B cell (primary cell): Measurements from ENCODE around the gene PDSS1. TPM values are rescaled to one million over a fixed set of nuclear protein-coding genes. Genes with fewer than 3 reads are reported as not detected.

ENCODE experiments used
- ATAC-seq: fragments of 200-7000 bp; cut with Tn5 transposase; one replicate; pipeline ENCODE4 v1.10.0; 2021; ENCODE audit warnings: low read depth, mild to moderate bottlenecking, moderate number of reproducible peaks, moderate library complexity
- CTCF ChIA-PET: fragments of 350-600 bp; sonication (Branson Sonifier 250); formaldehyde crosslinking; loops from one replicate; lab custom pipeline; 2021; ENCODE audit warnings: antibody characterized with exemption, inconsistent platforms; lab: Charles Lee
- POLR2A ChIA-PET: fragments of 350-600 bp; sonication (Branson Sonifier 250); formaldehyde crosslinking; loops from one replicate; lab custom pipeline; 2021; ENCODE audit warnings: antibody characterized with exemption; lab: Charles Lee
- DNase-seq: peaks from one replicate; pipeline ENCODE4 v3.0.0; 2013
- H2AFZ ChIP-seq: 2 replicates; pipeline ENCODE4 v1.6.1; 2012; ENCODE audit warnings: mild to moderate bottlenecking, low read depth, low read length; ENCODE audit not compliant: insufficient read depth, poor library complexity, severe bottlenecking
- H3K27ac ChIP-seq, 2 donors: 1 replicate in 1 of 2; 2 replicates in 1 of 2; pipeline ENCODE4 v1.5.1; 2012 to 2013; ENCODE audit warnings: low read length in 2 of 2, mild to moderate bottlenecking in 2 of 2, moderate library complexity in 1 of 2
- H3K27me3 ChIP-seq, 4 experiments: fragments of 200-600 bp in 1 of 4; sonication (generic) in 1 of 4; replicated peaks in 1 of 4; 1 replicate in 2 of 4; 2 replicates in 2 of 4; pipeline versions ENCODE4 v1.6.1 to v1.7.0; 2013 to 2016; ENCODE audit warnings: low read length in 3 of 4, mild to moderate bottlenecking in 2 of 4, mixed read lengths in 1 of 4, moderate library complexity in 1 of 4; ENCODE audit not compliant: insufficient read depth in 4 of 4, control insufficient read depth in 3 of 4; ENCODE audit errors: control extremely low read depth in 1 of 4
- H3K36me3 ChIP-seq, 2 experiments: replicated peaks in 1 of 2; 1 replicate in 1 of 2; 2 replicates in 1 of 2; pipeline versions ENCODE4 v1.6.1 to v1.7.1; 2013; ENCODE audit warnings: low read length in 1 of 2; ENCODE audit not compliant: insufficient read depth in 2 of 2, control insufficient read depth in 1 of 2; ENCODE audit errors: control extremely low read depth in 1 of 2, extremely low read depth in 1 of 2
- H3K4me1 ChIP-seq, 2 donors: fragments of 200-600 bp in 1 of 2; sonication (generic) in 1 of 2; 1 replicate in 1 of 2; 2 replicates in 1 of 2; pipeline versions ENCODE4 v1.5.1 to v1.6.1; 2013 to 2017; ENCODE audit warnings: low read length in 2 of 2; ENCODE audit not compliant: control insufficient read depth in 2 of 2, insufficient read depth in 2 of 2
- H3K4me2 ChIP-seq: replicated peaks from 2 replicates; pipeline ENCODE3; 2012; ENCODE audit warnings: mild to moderate bottlenecking, low read depth, low read length; ENCODE audit not compliant: poor library complexity, severe bottlenecking
- H3K4me3 ChIP-seq, 5 experiments: fragments of 200-600 bp in 1 of 5; sonication (generic) in 1 of 5; 1 replicate in 3 of 5; 2 replicates in 2 of 5; pipeline versions ENCODE4 v1.5.1 to v1.7.0; 2011 to 2016; ENCODE audit warnings: low read length in 4 of 5, mild to moderate bottlenecking in 4 of 5, low read depth in 2 of 5, control low read depth in 1 of 5, moderate library complexity in 1 of 5; ENCODE audit not compliant: insufficient read depth in 1 of 5; ENCODE audit errors: control extremely low read depth in 1 of 5, extremely low read depth in 1 of 5
- H3K79me2 ChIP-seq: fragments of 200-600 bp; sonication (generic); one replicate; pipeline ENCODE4 v1.6.0; 2016; ENCODE audit warnings: low read length; ENCODE audit not compliant: control insufficient read depth, insufficient read depth
- H3K9ac ChIP-seq: fragments of 200-600 bp; sonication (generic); 2 replicates; pipeline ENCODE4 v1.6.1; 2017; ENCODE audit warnings: mild to moderate bottlenecking, low read length, moderate library complexity
- H3K9me3 ChIP-seq, 3 donors: one replicate each; pipeline versions ENCODE4 v1.6.1 to v1.7.1; 2013; ENCODE audit warnings: low read length in 2 of 3; ENCODE audit not compliant: control insufficient read depth in 2 of 3, insufficient read depth in 1 of 3; ENCODE audit errors: control extremely low read depth in 1 of 3
- H4K20me1 ChIP-seq: 2 replicates; pipeline ENCODE4 v1.6.0; 2012; ENCODE audit warnings: mild to moderate bottlenecking, low read length; ENCODE audit not compliant: insufficient read depth, control insufficient read depth, poor library complexity, severe bottlenecking
- H3K27ac Mint-ChIP-seq: one replicate; pipeline ENCODE4 v1.8.0; 2021; ENCODE audit warnings: mixed read lengths
- H3K27me3 Mint-ChIP-seq: one replicate; pipeline ENCODE4 v1.8.0; 2021; ENCODE audit warnings: mixed read lengths
- H3K4me1 Mint-ChIP-seq: one replicate; pipeline ENCODE4 v1.8.0; 2021; ENCODE audit warnings: mixed read lengths
- H3K4me3 Mint-ChIP-seq: one replicate; pipeline ENCODE4 v1.8.0; 2021; ENCODE audit warnings: mixed read lengths
- H3K9me3 Mint-ChIP-seq: one replicate; pipeline ENCODE4 v1.8.0; 2022; ENCODE audit warnings: mixed read lengths; ENCODE audit not compliant: insufficient read depth
- EZH2 ChIP-seq: IDR thresholded peaks from 2 replicates; pipeline ENCODE4 v1.6.1; 2012; ENCODE audit warnings: borderline replicate concordance, low read depth, mild to moderate bottlenecking, moderate library complexity, low read length; ENCODE audit not compliant: insufficient read depth, poor library complexity, severe bottlenecking
- WGBS: methylation state at CpG from one replicate; pipeline ENCODE4 v1.1.5; 2013; ENCODE audit warnings: missing lambda C conversion rate; ENCODE audit not compliant: insufficient coverage; 5-methylcytosine and 5-hydroxymethylcytosine counted together
- intact Hi-C: fragments of 100-400 bp; cut with micrococcal nuclease; formaldehyde crosslinking; loops from one replicate; pipeline ENCODE4 v1.10.0; 2022
- polyA plus RNA-seq: library from polyadenylated mRNA; depleted of rRNA; stranded (reverse); fragments of >200 nt; gene quantifications from 2 replicates; pipeline ENCODE4 v1.2.3, GENCODE V29; 2012
- total RNA-seq, 2 donors: library from RNA; stranded (reverse); fragments of 120-200 nt in 1 of 2; gene quantifications; 1 replicate in 1 of 2; 2 replicates in 1 of 2; pipeline versions ENCODE4 v1.2.3 to v1.2.4, GENCODE V29; 2013 to 2022
- TF ChIP-seq, protein P1 (sequence below): fragments of 200-600 bp; IDR thresholded peaks from one replicate; pipeline ENCODE4 v1.8.0; 2022; ENCODE audit warnings: antibody characterized with exemption, mild to moderate bottlenecking

The PDSS1 gene
- total and polyA plus RNA-seq, 2 donors (not counting 1 experiment from before 2014, with no cell fraction given): 3.6 to 4.7 TPM

DNA sequence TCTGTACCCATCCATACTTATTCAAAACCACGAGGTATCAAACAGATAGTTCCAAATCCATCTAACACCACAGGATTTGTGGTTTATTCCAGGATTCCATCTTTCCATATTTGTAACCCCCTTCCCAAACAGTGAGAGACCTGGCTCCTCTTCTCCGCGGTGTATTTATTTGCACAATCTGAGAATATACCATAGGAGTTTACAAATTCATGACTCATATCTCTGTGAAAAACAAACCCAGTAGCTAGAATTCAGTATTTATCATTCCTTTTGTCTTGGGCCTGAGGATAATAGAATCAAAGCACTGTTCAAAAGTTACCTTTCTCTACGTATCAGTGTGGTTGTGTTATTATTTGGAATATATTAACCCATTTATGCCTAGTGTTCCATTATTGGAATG is 31.9 kb downstream of the PDSS1 start:
- CTCF ChIA-PET: interaction anchor here (0.7 to 13.3 kb wide), 4 partner anchors 52 to 152 kb away, joined by 3 to 452 read pairs (median 16); no protein-coding TSS in a partner anchor
- no peak overlapping the region for H3K27ac ChIP-seq
- H3K9me3 ChIP-seq: no peaks in the 10 kb centered on the region
- ATAC-seq (no peak), DNase-seq (no peak)
- Mint-ChIP-seq H3K9me3 (no peaks in the 10 kb centered on the region), H3K27me3 (no peaks in the 10 kb centered on the region), H3K27ac (no peak overlapping the region), H3K4me3 (no peak overlapping the region), H3K4me1 (peaks cover 13% of the 10 kb centered on the region)
- no peak overlapping the region for H2AFZ ChIP-seq
- no peaks in the 10 kb centered on the region for H4K20me1 ChIP-seq
- POLR2A ChIA-PET: no interaction called here
- H3K4me2 ChIP-seq: no peak overlapping the region
- H3K27me3 ChIP-seq: no peaks in the 10 kb centered on the region
- no peaks in the 10 kb centered on the region for H3K79me2 ChIP-seq
- H3K9ac ChIP-seq: no peak overlapping the region
- no peak overlapping the region for H3K4me3 ChIP-seq
- WGBS: no CpG with 5 or more reads among the region's 4 CpGs
- H3K4me1 ChIP-seq: peaks cover 0 to 15% of the 10 kb centered on the region in 2 donors
- intact Hi-C loops: no loop called here
- peaks cover 1 to 11% of the 10 kb centered on the region in 2 experiments for H3K36me3 ChIP-seq
- no peak for TF ChIP-seq EZH2
- TF ChIP-seq, protein P1, sequence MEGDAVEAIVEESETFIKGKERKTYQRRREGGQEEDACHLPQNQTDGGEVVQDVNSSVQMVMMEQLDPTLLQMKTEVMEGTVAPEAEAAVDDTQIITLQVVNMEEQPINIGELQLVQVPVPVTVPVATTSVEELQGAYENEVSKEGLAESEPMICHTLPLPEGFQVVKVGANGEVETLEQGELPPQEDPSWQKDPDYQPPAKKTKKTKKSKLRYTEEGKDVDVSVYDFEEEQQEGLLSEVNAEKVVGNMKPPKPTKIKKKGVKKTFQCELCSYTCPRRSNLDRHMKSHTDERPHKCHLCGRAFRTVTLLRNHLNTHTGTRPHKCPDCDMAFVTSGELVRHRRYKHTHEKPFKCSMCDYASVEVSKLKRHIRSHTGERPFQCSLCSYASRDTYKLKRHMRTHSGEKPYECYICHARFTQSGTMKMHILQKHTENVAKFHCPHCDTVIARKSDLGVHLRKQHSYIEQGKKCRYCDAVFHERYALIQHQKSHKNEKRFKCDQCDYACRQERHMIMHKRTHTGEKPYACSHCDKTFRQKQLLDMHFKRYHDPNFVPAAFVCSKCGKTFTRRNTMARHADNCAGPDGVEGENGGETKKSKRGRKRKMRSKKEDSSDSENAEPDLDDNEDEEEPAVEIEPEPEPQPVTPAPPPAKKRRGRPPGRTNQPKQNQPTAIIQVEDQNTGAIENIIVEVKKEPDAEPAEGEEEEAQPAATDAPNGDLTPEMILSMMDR: no peak

DNA sequence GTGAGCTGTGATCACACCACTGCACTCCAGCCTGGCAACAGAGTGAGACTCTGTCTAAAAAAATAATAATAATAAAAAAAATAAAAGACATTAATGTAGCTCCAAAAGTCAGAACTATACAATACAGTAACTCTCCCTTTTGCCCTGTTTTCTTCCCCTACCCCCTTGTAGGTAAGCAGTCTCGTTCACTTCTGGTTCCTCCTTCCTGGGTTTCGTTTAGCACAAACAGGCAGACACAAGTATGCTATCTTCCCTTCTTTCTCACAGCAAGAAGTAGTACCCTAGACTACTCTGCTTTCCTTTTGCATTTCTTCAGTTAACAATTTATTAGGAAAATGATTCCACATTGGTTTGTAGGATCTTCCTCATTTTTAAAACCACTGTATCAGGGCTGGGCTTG is 33.1 kb downstream of the PDSS1 start:
- Histone ChIP-seq H3K4me1 (peaks cover 0 to 15% of the 10 kb centered on the region in 2 donors), H3K36me3 (peaks cover 1 to 7% of the 10 kb centered on the region in 2 experiments), H3K27me3 (no peaks in the 10 kb centered on the region), H2AFZ (no peak overlapping the region), H3K9me3 (no peaks in the 10 kb centered on the region), H3K79me2 (no peaks in the 10 kb centered on the region), H3K4me2 (no peak overlapping the region), H3K9ac (no peak overlapping the region), H3K27ac (no peak overlapping the region), H3K4me3 (no peak overlapping the region), H4K20me1 (no peaks in the 10 kb centered on the region)
- H3K9me3 Mint-ChIP-seq: no peaks in the 10 kb centered on the region
- intact Hi-C loops: no loop called here
- peak overlapping the region; percentile 12 for H3K27ac Mint-ChIP-seq
- H3K4me3 Mint-ChIP-seq: peak overlapping the region; percentile 24
- no peaks in the 10 kb centered on the region for H3K27me3 Mint-ChIP-seq
- ChIA-PET POLR2A (interaction anchor here (0.6 to 0.9 kb wide), 2 partner anchors 108 to 125 kb away, joined by 4 to 5 read pairs; no protein-coding TSS in a partner anchor), CTCF (interaction anchor here (0.6 to 13.3 kb wide), 3 partner anchors 70 to 150 kb away, joined by 3 to 452 read pairs (median 3); no protein-coding TSS in a partner anchor)
- H3K4me1 Mint-ChIP-seq: peaks cover 13% of the 10 kb centered on the region
- TF ChIP-seq, protein P1: no peak
- ATAC-seq (peak; percentile 64), DNase-seq (peak; percentile 51)
- WGBS: 20% methylated on average over 2 of the region's 2 CpGs
